Activated B cell treated with CpG ODN at 0.5 μM for 24 hours (primary cell): ENCODE results near the gene EIF2A. TPM values are rescaled to one million over a fixed set of nuclear protein-coding genes. Genes with fewer than 3 reads are reported as not detected.
"Not testable (repeated sequence)": the region's sequence is repeated elsewhere in the genome, so short reads cannot be mapped to it uniquely, and the experiment has no call there.

Experiments used
- ATAC-seq: fragments of 200-7000 bp; cut with Tn5 transposase; one replicate; pipeline ENCODE4 v1.10.0; 2021; ENCODE audit warnings: low read depth, mild to moderate bottlenecking, moderate library complexity
- CTCF ChIA-PET: fragments of 350-600 bp; sonication (Branson Sonifier 250); formaldehyde crosslinking; loops from one replicate; lab custom pipeline; 2021; ENCODE audit warnings: antibody characterized with exemption; lab: Charles Lee
- POLR2A ChIA-PET: fragments of 350-600 bp; sonication (Branson Sonifier 250); formaldehyde crosslinking; loops from one replicate; lab custom pipeline; 2021; ENCODE audit warnings: antibody characterized with exemption; lab: Charles Lee
- DNase-seq: peaks from one replicate; pipeline ENCODE4 v3.0.0; 2022
- H3K27ac Mint-ChIP-seq: one replicate; pipeline ENCODE4 v1.8.0; 2020; ENCODE audit warnings: mixed read lengths
- H3K27me3 Mint-ChIP-seq: one replicate; pipeline ENCODE4 v1.8.0; 2021; ENCODE audit warnings: mixed read lengths
- H3K36me3 Mint-ChIP-seq: one replicate; pipeline ENCODE4 v1.8.0; 2021; ENCODE audit warnings: low read depth, mixed read lengths
- H3K4me1 Mint-ChIP-seq: one replicate; pipeline ENCODE4 v1.8.0; 2021; ENCODE audit warnings: mixed read lengths
- H3K4me3 Mint-ChIP-seq: one replicate; pipeline ENCODE4 v1.8.0; 2020; ENCODE audit warnings: mild to moderate bottlenecking, mixed read lengths
- H3K9me3 Mint-ChIP-seq: one replicate; pipeline ENCODE4 v1.8.0; 2020; ENCODE audit warnings: mixed read lengths
- intact Hi-C: fragments of 100-400 bp; cut with micrococcal nuclease; formaldehyde crosslinking; loops from one replicate; pipeline ENCODE4 v1.15.1; 2024
- total RNA-seq: library from RNA; stranded (reverse); gene quantifications from 2 replicates; pipeline ENCODE4 v1.2.3, GENCODE V29; 2022
- TF ChIP-seq, protein P1 (sequence below): fragments of 200-600 bp; IDR thresholded peaks from one replicate; pipeline ENCODE4 v1.8.0; 2022; ENCODE audit warnings: antibody characterized with exemption, mild to moderate bottlenecking

The EIF2A gene
- total RNA-seq, result 105 and 109 TPM in 2 replicates

DNA sequence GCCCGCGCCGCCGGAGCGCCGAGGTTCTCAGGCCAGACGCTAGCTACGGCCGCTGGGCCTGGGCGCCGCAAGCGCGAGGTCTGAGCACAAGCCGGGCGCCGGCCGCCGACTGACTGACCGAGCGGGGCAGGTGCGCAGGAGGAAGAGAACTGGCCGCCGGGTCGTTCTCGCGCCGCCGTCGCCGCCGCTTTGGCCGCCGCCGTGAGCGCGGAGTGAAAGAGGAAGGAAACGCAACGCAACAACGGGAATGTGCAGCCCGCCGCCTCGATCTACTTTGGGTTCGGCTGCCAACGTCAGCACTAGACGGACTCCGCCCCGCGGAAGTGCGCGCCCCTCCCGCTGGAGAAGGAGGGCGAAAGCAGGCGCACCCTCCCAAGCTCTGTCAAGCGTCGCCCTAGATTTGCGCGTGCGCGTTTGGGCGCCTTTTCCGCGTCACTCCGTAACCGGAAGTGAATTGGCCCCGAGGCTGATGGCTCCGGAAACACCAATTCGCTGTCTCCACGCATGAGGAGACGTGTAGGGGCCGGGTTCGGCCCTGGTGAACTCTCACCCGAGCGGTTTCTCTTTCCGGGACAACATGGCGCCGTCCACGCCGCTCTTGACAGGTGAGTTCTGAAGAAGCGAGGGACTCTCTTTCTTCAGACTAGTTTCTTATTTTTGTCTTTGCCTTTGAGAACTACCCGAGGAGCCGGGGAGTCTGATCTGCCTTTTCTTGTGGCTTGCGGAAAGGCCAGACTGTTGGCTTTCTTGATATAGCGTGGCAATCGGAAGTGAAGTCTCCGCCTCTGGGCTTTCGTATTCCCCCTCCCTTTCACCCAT, at the start of gene EIF2A, which contains the start of gene SERP1:
EIF2A (plus strand) TSS at position 562 of the 819 bp plus-strand sequence; CDS start at position 578, 16 bp downstream.
SERP1 (minus strand) TSS at position 271 of the 819 bp plus-strand sequence. CDS start 361 bp downstream, outside the sequence.
- ChIA-PET POLR2A (interaction anchor here (0.6 to 3.3 kb wide), 23 partner anchors 8 to 723 kb away, joined by 3 to 41 read pairs (median 5); partner anchors contain the start of genes ERICH6, SELENOT, SIAH2 and TSC22D2), CTCF (interaction anchor here (0.6 kb wide), 1 partner anchor 241 kb away, joined by 3 read pairs; no protein-coding TSS in a partner anchor)
- Mint-ChIP-seq H3K4me1 (peaks cover 50% of the 10 kb centered on the region), H3K9me3 (no peaks in the 10 kb centered on the region), H3K36me3 (peaks cover 52% of the 10 kb centered on the region), H3K27me3 (no peaks in the 10 kb centered on the region), H3K27ac (peak within 1 kb of the TSS; percentile 99), H3K4me3 (peak within 1 kb of the TSS; percentile 96)
- TF ChIP-seq, protein P1, sequence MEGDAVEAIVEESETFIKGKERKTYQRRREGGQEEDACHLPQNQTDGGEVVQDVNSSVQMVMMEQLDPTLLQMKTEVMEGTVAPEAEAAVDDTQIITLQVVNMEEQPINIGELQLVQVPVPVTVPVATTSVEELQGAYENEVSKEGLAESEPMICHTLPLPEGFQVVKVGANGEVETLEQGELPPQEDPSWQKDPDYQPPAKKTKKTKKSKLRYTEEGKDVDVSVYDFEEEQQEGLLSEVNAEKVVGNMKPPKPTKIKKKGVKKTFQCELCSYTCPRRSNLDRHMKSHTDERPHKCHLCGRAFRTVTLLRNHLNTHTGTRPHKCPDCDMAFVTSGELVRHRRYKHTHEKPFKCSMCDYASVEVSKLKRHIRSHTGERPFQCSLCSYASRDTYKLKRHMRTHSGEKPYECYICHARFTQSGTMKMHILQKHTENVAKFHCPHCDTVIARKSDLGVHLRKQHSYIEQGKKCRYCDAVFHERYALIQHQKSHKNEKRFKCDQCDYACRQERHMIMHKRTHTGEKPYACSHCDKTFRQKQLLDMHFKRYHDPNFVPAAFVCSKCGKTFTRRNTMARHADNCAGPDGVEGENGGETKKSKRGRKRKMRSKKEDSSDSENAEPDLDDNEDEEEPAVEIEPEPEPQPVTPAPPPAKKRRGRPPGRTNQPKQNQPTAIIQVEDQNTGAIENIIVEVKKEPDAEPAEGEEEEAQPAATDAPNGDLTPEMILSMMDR, result no peak
- ATAC-seq (peak; percentile 92), DNase-seq (peak; percentile 98)
- intact Hi-C loops, result loop anchor here (1.0 to 5.0 kb wide), 14 partner anchors 53 to 1971 kb away; partner anchors contain the start of genes COMMD2, ERICH6, HPS3 and MED12L

DNA sequence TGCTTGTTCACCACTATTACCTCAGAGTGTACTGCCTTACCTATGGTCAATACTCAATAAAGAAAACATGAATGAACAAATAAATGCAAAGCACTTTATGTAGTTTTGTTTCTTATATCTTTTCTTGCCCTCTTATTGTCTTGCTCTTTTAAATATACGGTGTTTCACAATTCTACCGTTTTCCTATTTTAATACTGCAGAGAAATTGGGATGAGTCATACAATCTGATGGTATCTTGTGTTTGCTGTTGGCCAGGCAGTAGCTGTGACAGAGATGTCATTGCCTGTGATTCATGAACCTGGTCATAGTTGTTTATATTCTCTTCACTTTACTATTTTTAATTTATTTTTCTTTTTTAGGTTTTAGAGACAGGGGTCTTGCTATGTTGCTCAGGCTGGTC, 48.6 kb upstream of the EIF2A start:
- Mint-ChIP-seq H3K27me3 (no peaks in the 10 kb centered on the region), H3K9me3 (peaks cover 14% of the 10 kb centered on the region), H3K36me3 (no peaks in the 10 kb centered on the region), H3K27ac (no peak overlapping the region), H3K4me3 (no peak overlapping the region), H3K4me1 (no peaks in the 10 kb centered on the region)
- intact Hi-C loops, result no loop called here
- no peak for DNase-seq
- ATAC-seq, result no peak
- CTCF ChIA-PET, result interaction anchor here (0.7 to 6.5 kb wide), 3 partner anchors 86 to 210 kb away, joined by 4 to 102 read pairs (median 4); no protein-coding TSS in a partner anchor
- TF ChIP-seq, protein P1, result no peak
- POLR2A ChIA-PET, result no interaction called here

DNA sequence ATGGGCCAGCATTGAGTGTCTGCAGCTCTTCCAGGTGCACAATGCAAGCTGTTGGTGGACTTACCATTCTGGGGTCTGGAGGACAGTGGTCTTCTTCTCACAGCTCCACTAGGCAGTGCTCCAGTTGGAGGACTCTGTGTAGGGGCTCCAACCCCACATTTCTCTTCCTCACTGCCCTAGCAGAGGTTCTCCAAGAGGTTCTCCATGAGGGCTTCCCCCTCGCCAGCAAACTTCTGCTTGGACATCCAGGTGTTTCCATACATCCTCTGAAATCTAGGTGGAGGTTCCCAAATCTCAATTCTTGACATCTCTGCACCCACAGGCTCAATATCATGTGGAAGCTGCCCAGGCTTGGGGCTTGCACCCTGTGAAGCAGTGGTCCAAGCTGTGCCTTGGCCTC, 45.6 kb upstream of the EIF2A start:
- POLR2A ChIA-PET, intact Hi-C loops, H3K27ac Mint-ChIP-seq, H3K27me3 Mint-ChIP-seq, H3K36me3 Mint-ChIP-seq, H3K4me3 Mint-ChIP-seq, DNase-seq, ATAC-seq, H3K4me1 Mint-ChIP-seq: not testable (repeated sequence)
- peaks cover 14% of the 10 kb centered on the region for H3K9me3 Mint-ChIP-seq
- CTCF ChIA-PET, result interaction anchor here (1.1 kb wide), 1 partner anchor 215 kb away, joined by 4 read pairs; no protein-coding TSS in a partner anchor

DNA sequence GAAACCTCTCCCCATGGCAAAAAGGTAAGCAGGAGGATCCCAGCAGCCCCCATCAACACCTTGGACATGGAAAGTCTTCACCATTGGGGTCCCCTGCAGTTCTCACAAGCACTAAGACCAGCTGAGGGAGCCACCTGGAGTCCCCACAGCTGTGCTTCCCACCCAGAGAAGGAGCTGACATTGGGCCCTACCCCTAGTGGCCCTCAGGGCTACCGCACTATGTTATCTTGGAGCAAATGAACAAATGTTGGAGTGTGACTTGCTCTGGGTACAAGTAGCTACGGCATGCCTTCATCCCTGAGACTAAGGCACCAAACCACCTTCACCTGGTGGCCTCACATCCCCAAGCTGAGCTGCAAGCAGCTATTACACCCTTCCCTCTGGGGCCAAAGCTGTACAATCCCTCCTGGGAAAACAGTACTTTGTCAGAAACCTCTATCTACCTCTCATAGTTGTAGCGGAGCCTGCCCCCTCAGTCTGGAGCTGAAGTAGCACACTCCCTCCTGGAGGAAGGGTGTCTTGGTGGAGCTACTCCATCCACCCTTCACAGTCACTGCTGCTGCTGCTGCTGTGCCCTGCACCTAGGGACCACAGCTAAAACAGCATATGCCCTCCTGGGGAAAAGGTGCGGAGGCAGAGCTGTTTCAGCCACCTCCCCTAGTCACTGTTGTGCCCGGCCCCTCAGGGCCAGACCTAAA, 43.0 kb upstream of the EIF2A start:
- no peak for ATAC-seq
- TF ChIP-seq, protein P1, result no peak
- Mint-ChIP-seq H3K4me1 (no peaks in the 10 kb centered on the region), H3K36me3 (no peaks in the 10 kb centered on the region), H3K9me3 (peaks cover 18% of the 10 kb centered on the region), H3K27ac (no peak overlapping the region), H3K27me3 (peaks cover 19% of the 10 kb centered on the region), H3K4me3 (no peak overlapping the region)
- DNase-seq, result no peak
- ChIA-PET POLR2A (no interaction called here), CTCF (interaction anchor here (0.6 to 1.4 kb wide), 2 partner anchors 11 to 24 kb away, joined by 3 to 5 read pairs; no protein-coding TSS in a partner anchor)
- intact Hi-C loops, result no loop called here

DNA sequence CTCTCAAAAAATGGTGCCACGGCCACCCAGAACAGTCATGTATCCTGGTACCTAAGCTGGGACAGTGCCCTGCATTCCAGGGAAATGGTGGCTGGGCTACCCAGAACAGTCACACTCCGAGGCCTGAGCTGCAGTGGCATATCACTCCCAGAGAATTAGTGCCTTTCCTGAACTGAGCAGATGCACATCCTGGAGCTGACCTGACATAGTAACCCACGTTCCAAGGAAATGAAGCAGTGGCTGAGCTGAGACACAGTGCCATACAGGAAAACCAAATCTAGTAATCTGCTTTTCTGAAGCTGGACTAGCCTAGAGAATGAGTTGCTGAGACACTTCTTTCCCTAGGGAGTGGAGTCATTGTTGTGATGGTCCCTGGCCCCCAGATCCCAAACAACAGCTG, 42.1 kb upstream of the EIF2A start:
- TF ChIP-seq, protein P1, result no peak
- H3K4me1 Mint-ChIP-seq, result no peaks in the 10 kb centered on the region
- ChIA-PET CTCF (interaction anchor here (1.4 kb wide), 1 partner anchor 23 kb away, joined by 5 read pairs; no protein-coding TSS in a partner anchor), POLR2A (no interaction called here)
- H3K4me3 Mint-ChIP-seq, result no peak overlapping the region
- peaks cover 18% of the 10 kb centered on the region for H3K9me3 Mint-ChIP-seq
- no peak for ATAC-seq
- no peak for DNase-seq
- intact Hi-C loops, result no loop called here
- no peak overlapping the region for H3K27ac Mint-ChIP-seq
- peaks cover 19% of the 10 kb centered on the region for H3K27me3 Mint-ChIP-seq
- H3K36me3 Mint-ChIP-seq, result no peaks in the 10 kb centered on the region
